Endothelial cell of umbilical vein (primary cell): ENCODE data around the gene FAM120A. TPM values are rescaled to one million over a fixed set of nuclear protein-coding genes. Genes with fewer than 3 reads are reported as not detected.

Experiments used
- BruUV-seq: library from RNA; stranded (reverse); fragments of 400-500 nt; replicated peaks from 2 replicates; lab custom pipeline; 2021; lab: Mats Ljungman, UMichigan
- CTCF ChIA-PET: fragments of 300-600, 350-600 bp; sonication (Branson Sonifier 250); formaldehyde crosslinking; loops from one replicate; lab custom pipeline; 2021; ENCODE audit warnings: antibody characterized with exemption, inconsistent platforms; lab: Charles Lee
- POLR2A ChIA-PET: fragments of 300-600, 350-600 bp; sonication (Branson Sonifier 250); formaldehyde crosslinking; loops from one replicate; lab custom pipeline; 2021; ENCODE audit warnings: antibody characterized with exemption, inconsistent platforms; lab: Charles Lee
- DNase-seq: peaks from one replicate; pipeline ENCODE4 v3.0.0-alpha.2; 2011; ENCODE audit warnings: low read depth, low spot score
- FAIRE-seq: peaks from 2 replicates; lab custom pipeline; 2011; peaks lifted over from hg19 to GRCh38; lab: Jason Lieb, UNC
- H2AFZ ChIP-seq: 2 replicates; pipeline ENCODE4 v1.6.0; 2012; ENCODE audit warnings: low read depth, low read length, control low read depth, inconsistent platforms
- H3K27ac ChIP-seq: 2 replicates; pipeline ENCODE4 v1.5.1; 2011; ENCODE audit warnings: low read depth, mild to moderate bottlenecking, control low read depth, low read length, moderate library complexity; ENCODE audit not compliant: insufficient read depth
- H3K27me3 ChIP-seq, 2 experiments: 2 replicates each; pipeline versions ENCODE4 v1.6.0 to v1.6.1; 2011; ENCODE audit warnings: low read length in 2 of 2, mixed read lengths in 1 of 2; ENCODE audit not compliant: control insufficient read depth in 2 of 2, insufficient read depth in 2 of 2
- H3K36me3 ChIP-seq, 2 experiments: 2 replicates in 1 of 2; 3 replicates in 1 of 2; pipeline ENCODE4 v1.5.1; 2011; ENCODE audit warnings: low read length in 2 of 2, mild to moderate bottlenecking in 1 of 2, moderate library complexity in 1 of 2; ENCODE audit not compliant: control insufficient read depth in 2 of 2, insufficient read depth in 2 of 2; ENCODE audit errors: extremely low read depth in 1 of 2
- H3K4me1 ChIP-seq: 3 replicates; pipeline ENCODE4 v1.5.1; 2011; ENCODE audit warnings: mild to moderate bottlenecking, low read length; ENCODE audit not compliant: control insufficient read depth, insufficient read depth; ENCODE audit errors: extremely low read depth
- H3K4me2 ChIP-seq: 2 replicates; pipeline ENCODE4 v1.6.1; 2011; ENCODE audit warnings: low read length, control low read depth, mixed read lengths; ENCODE audit not compliant: insufficient read depth
- H3K4me3 ChIP-seq, 3 experiments: fragments of 200-600 bp in 1 of 3; sonication (generic), shearing (Covaris generic) in 1 of 3; replicated peaks in 1 of 3; 2 replicates each; pipeline ENCODE4 v1.5.1; 2011 to 2016; ENCODE audit warnings: control low read depth in 3 of 3, low read length in 3 of 3, mild to moderate bottlenecking in 2 of 3, inconsistent platforms in 1 of 3, low read depth in 1 of 3, moderate library complexity in 1 of 3; ENCODE audit not compliant: insufficient read depth in 1 of 3
- H3K79me2 ChIP-seq: 2 replicates; pipeline ENCODE4 v1.6.0; 2012; ENCODE audit warnings: low read length, inconsistent platforms; ENCODE audit not compliant: control insufficient read depth, insufficient read depth
- H3K9ac ChIP-seq: replicated peaks from 2 replicates; pipeline ENCODE3; 2011; ENCODE audit warnings: low read length, control low read depth; ENCODE audit not compliant: insufficient read depth; ENCODE audit errors: extremely low read depth
- H3K9me1 ChIP-seq: replicated peaks from 3 replicates; pipeline ENCODE4 v1.6.0; 2011; ENCODE audit warnings: mild to moderate bottlenecking, low read length; ENCODE audit not compliant: control insufficient read depth, insufficient read depth; ENCODE audit errors: extremely low read depth
- H3K9me3 ChIP-seq: replicated peaks from 2 replicates; pipeline ENCODE4 v1.5.1; 2012; ENCODE audit warnings: low read length, inconsistent platforms; ENCODE audit not compliant: control insufficient read depth, insufficient read depth
- H4K20me1 ChIP-seq: replicated peaks from 2 replicates; pipeline ENCODE3; 2011; ENCODE audit warnings: mild to moderate bottlenecking, low read length; ENCODE audit not compliant: control insufficient read depth, insufficient read depth; ENCODE audit errors: extremely low read depth
- EZH2 ChIP-seq: IDR thresholded peaks from 2 replicates; pipeline ENCODE4 v1.6.1; 2012; ENCODE audit warnings: borderline replicate concordance, low read depth, mild to moderate bottlenecking, moderate library complexity, low read length, inconsistent platforms; ENCODE audit not compliant: severe bottlenecking
- FOS ChIP-seq: IDR thresholded peaks from 2 replicates; pipeline ENCODE4 v1.6.1; 2011; ENCODE audit warnings: mild to moderate bottlenecking, low read length, moderate library complexity, borderline replicate concordance; ENCODE audit not compliant: insufficient read depth
- GATA2 ChIP-seq: IDR thresholded peaks from 2 replicates; pipeline ENCODE4 v1.7.0; 2011; ENCODE audit warnings: low read depth, mild to moderate bottlenecking, moderate library complexity, mixed read lengths, low read length; ENCODE audit not compliant: insufficient read length, insufficient read depth
- JUN ChIP-seq: IDR thresholded peaks from 2 replicates; pipeline ENCODE4 v1.6.1; 2011; ENCODE audit warnings: borderline replicate concordance, low read depth; ENCODE audit not compliant: insufficient read length, insufficient read depth
- MAX ChIP-seq: IDR thresholded peaks from 2 replicates; pipeline ENCODE4 v1.6.1; 2011; ENCODE audit not compliant: insufficient read depth, insufficient read length
- MYC ChIP-seq: IDR thresholded peaks from one replicate; pipeline ENCODE4 v1.6.1; 2011; ENCODE audit warnings: mild to moderate bottlenecking, low read depth, low read length
- POLR2A ChIP-seq: IDR thresholded peaks from 2 replicates; pipeline ENCODE4 v1.6.1; 2012; ENCODE audit warnings: low read depth, mild to moderate bottlenecking, control low read depth, low read length
- POLR2AphosphoS5 ChIP-seq: IDR thresholded peaks from 2 replicates; pipeline ENCODE4 v1.6.1; 2012; ENCODE audit warnings: low read depth, mild to moderate bottlenecking, control low read depth, low read length, moderate library complexity; ENCODE audit not compliant: insufficient read depth
- dilution Hi-C: fragments of 300-500 bp; cut with MboI; formaldehyde crosslinking; loops from one replicate; pipeline ENCODE4 v1.15.0; 2019; ENCODE audit warnings: low sequenced_read_pairs; ENCODE audit not compliant: extremely low pct_ligation_motif_present
- intact Hi-C: fragments of 100-400 bp; cut with micrococcal nuclease; formaldehyde crosslinking; loops from one replicate; pipeline ENCODE4 v1.10.0; 2022
- polyA plus RNA-seq, 4 experiments: library from polyadenylated mRNA; depleted of rRNA in 3 of 4; stranded (reverse) in 3 of 4; unstranded in 1 of 4; fragments of >200 nt; gene quantifications; 2 replicates each; pipeline versions ENCODE4 v1.2.1 to v1.2.3, GENCODE V29; 2011 to 2012; ENCODE audit warnings: missing spikeins in 1 of 4
- total RNA-seq: library from RNA; stranded (reverse); gene quantifications from 2 replicates; pipeline ENCODE4 v1.2.3, GENCODE V29; 2021
- TF ChIP-seq, protein P1 (sequence below), 2 donors: IDR thresholded peaks; 1 replicate in 1 of 2; 2 replicates in 1 of 2; pipeline ENCODE4 v1.5.1; 2011; ENCODE audit warnings: low read length in 2 of 2, mild to moderate bottlenecking in 2 of 2, moderate library complexity in 2 of 2, control low read depth in 1 of 2, inconsistent platforms in 1 of 2, low read depth in 1 of 2; ENCODE audit not compliant: insufficient read depth in 1 of 2; ENCODE audit errors: extremely low read depth in 1 of 2

The FAM120A gene
- total and polyA plus RNA-seq, 2 donors (not counting 3 experiments of a cell fraction or from before 2014, with no cell fraction given) = 66.8 to 126 TPM

- no peaks in the 10 kb centered on the region for H3K9me1 ChIP-seq
- TF ChIP-seq EZH2 (no peak), POLR2A (no peak)
- peaks cover 8% of the 10 kb centered on the region for H3K4me1 ChIP-seq
- H3K9me3 ChIP-seq = no peaks in the 10 kb centered on the region
- CTCF ChIA-PET = interaction anchor here (0.8 to 1.2 kb wide), 3 partner anchors 9 to 14 kb away, joined by 3 to 5 read pairs (median 3); no protein-coding TSS in a partner anchor
- intact Hi-C loops = no loop called here
- FAIRE-seq (no peak), DNase-seq (no peak)
- H3K36me3 ChIP-seq = no peaks in the 10 kb centered on the region
- no peak overlapping the region for H3K9ac ChIP-seq
- no peak overlapping the region for H3K4me3 ChIP-seq
- dilution Hi-C loops = no loop called here
- POLR2A ChIA-PET = no interaction called here
- no TSS peak for BruUV-seq
- no peak overlapping the region for H2AFZ ChIP-seq
- H4K20me1 ChIP-seq = no peaks in the 10 kb centered on the region
- H3K4me2 ChIP-seq = no peak overlapping the region
- no peaks in the 10 kb centered on the region for H3K27me3 ChIP-seq
- peaks cover 49% of the 10 kb centered on the region for H3K79me2 ChIP-seq
- H3K27ac ChIP-seq = no peak overlapping the region
Measured at GRCh38 chr9:93580654-93581380, 129.3 kb downstream of the FAM120A start.

- POLR2A ChIA-PET = no interaction called here
- Histone ChIP-seq H3K27me3 (no peaks in the 10 kb centered on the region), H4K20me1 (no peaks in the 10 kb centered on the region), H2AFZ (no peak overlapping the region), H3K27ac (no peak overlapping the region), H3K9me3 (no peaks in the 10 kb centered on the region), H3K79me2 (peaks cover 56% of the 10 kb centered on the region), H3K4me2 (no peak overlapping the region), H3K4me3 (no peak overlapping the region), H3K9ac (no peak overlapping the region), H3K9me1 (no peaks in the 10 kb centered on the region), H3K4me1 (peaks cover 8% of the 10 kb centered on the region), H3K36me3 (no peaks in the 10 kb centered on the region)
- BruUV-seq = no TSS peak
- TF ChIP-seq MYC = no peak
- TF ChIP-seq, protein P1, sequence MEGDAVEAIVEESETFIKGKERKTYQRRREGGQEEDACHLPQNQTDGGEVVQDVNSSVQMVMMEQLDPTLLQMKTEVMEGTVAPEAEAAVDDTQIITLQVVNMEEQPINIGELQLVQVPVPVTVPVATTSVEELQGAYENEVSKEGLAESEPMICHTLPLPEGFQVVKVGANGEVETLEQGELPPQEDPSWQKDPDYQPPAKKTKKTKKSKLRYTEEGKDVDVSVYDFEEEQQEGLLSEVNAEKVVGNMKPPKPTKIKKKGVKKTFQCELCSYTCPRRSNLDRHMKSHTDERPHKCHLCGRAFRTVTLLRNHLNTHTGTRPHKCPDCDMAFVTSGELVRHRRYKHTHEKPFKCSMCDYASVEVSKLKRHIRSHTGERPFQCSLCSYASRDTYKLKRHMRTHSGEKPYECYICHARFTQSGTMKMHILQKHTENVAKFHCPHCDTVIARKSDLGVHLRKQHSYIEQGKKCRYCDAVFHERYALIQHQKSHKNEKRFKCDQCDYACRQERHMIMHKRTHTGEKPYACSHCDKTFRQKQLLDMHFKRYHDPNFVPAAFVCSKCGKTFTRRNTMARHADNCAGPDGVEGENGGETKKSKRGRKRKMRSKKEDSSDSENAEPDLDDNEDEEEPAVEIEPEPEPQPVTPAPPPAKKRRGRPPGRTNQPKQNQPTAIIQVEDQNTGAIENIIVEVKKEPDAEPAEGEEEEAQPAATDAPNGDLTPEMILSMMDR (IDR thresholded peaks at IDR 0.05; ENCODE audit: extremely low read depth in 1 of 2, insufficient read depth in 1 of 2, low read depth in 1 of 2, low read length in 2 of 2) = no peak
- no peak for TF ChIP-seq POLR2A
- TF ChIP-seq POLR2AphosphoS5 = no peak
- no peak for TF ChIP-seq MAX
- TF ChIP-seq EZH2 = no peak
- no peak for TF ChIP-seq FOS
- no peak for TF ChIP-seq JUN
- TF ChIP-seq GATA2 = no peak
- no peak for FAIRE-seq
- intact Hi-C loops = no loop called here
- CTCF ChIA-PET = interaction anchor here (1.3 to 1.8 kb wide), 2 partner anchors 16 to 100 kb away, joined by 3 to 8 read pairs; no protein-coding TSS in a partner anchor
- no peak for DNase-seq
- dilution Hi-C loops = no loop called here
Measured at GRCh38 chr9:93582115-93582514, 130.6 kb downstream of the FAM120A start.
